Left colon (tissue), 2 donors: ENCODE results near the gene TMEM223. TPM values are rescaled to one million over a fixed set of nuclear protein-coding genes. Genes with fewer than 3 reads are reported as not detected.

Experiments
- ATAC-seq: fragments of 200-7000 bp; cut with Tn5 transposase; one replicate; pipeline ENCODE4 v1.9.1; 2020; ENCODE audit warnings: mild to moderate bottlenecking, moderate library complexity
- DNase-seq, 2 donors: peaks; one replicate each; pipeline ENCODE4 v3.0.0-alpha.2; 2020
- intact Hi-C, 2 donors: fragments of 100-400 bp; cut with DNase I in 1 of 2; cut with micrococcal nuclease in 1 of 2; formaldehyde crosslinking; loops; one replicate each; pipeline versions ENCODE4 v1.11.2 to v1.14.0; 2022; cut with DNase I, micrococcal nuclease
- total RNA-seq, 2 donors: library from RNA; stranded (reverse); fragmentation: NEBNext Ultra II Directional; extraction: Animal tissue kit (Norgen Biotek cat#: 25700); gene quantifications; one replicate each; pipeline ENCODE4 v1.2.1, GENCODE V29; 2021
- donor health status: DM: no; HTN: no; CAD: no.
- donor health status: DM: yes; HTN: yes; CAD: no.

Gene TMEM223
- total RNA-seq, 2 donors from 2014 or later, result 18.5 to 22.6 TPM

DNA sequence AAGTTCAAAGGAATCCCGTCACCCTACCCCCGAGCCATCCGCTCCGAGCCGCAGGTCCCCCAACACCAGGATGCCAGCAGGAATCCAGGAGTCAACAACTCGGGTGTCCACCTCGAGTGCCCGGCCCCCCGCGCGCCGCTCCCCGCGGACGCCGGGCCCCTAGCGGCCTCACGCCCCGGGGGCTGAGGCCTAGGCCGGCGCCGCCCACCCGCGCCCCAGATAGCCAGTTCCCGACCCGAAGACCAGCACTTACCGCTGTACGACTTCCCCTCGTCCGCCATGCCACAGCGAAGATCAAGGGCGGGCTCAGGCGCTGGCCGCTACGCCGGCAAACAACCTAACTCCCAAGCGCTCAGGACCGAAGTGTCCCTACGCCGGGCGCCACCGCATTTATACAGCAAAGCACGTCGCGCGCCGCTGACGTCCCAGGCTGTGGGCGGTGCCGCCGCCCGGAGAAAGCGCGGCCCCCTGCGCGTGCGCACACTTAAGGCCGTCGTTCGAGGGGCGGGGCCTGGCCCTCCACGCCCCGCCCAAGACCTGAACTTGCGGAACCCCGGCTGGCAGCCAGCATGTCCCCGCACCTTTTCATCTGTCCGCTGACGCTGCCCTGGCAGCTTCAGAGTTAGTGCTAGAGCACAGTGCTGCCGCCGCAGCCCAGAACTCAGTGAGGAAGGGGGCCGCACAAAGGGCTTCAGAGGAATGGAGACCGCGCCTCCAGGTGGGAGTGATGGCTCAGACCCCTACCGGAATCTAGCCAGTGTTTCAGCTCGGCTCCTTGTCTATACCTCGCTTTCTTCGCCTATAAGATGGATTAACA, 13.5 kb upstream of the TMEM223 start, which contains the start of gene NXF1:
NXF1 (minus strand) TSS at position 365 of the 817 bp plus-strand sequence; CDS start at position 281, 84 bp downstream.
- intact Hi-C loops, result no loop called here
- peak; percentile 94 for ATAC-seq
- peak; percentile 90 to 97 for DNase-seq

DNA sequence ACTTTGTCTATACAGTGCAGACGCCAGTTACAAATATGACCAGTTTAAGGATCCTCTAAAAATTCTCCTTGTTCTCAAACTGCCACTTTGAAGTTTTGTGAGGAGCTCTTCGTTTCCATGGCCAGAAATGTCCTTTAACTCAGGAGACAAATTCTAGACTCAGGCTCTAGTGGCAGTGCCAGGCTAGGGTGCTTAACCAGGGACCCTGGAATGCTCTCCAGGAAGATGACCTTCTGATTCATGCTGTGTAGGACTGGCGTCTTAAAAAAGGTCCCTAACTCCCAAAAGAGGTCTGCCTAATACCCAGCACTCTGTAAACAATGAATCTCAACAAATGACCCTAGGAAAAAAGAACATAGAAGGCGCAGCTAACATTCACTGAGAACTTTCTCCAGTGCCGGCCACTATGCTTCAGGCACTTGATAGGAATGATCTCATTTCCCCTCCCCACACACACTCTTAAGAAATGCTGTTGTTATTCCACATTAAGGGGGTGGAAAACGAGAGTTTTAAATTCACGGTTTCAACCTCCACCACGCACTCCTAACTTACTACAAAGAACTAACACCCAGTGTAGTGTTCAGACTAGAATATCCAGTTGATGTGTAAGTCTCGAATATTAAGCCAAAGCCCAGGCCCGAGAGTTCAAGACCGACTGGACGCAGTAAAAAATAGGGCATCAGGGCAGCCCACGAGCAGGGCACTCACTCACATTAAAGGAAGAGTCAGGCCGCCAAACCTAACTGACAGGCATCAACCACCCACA, 12.7 kb upstream of the TMEM223 start:
- ATAC-seq (peak; percentile 21), DNase-seq (no peak)
- intact Hi-C loops, result no loop called here

DNA sequence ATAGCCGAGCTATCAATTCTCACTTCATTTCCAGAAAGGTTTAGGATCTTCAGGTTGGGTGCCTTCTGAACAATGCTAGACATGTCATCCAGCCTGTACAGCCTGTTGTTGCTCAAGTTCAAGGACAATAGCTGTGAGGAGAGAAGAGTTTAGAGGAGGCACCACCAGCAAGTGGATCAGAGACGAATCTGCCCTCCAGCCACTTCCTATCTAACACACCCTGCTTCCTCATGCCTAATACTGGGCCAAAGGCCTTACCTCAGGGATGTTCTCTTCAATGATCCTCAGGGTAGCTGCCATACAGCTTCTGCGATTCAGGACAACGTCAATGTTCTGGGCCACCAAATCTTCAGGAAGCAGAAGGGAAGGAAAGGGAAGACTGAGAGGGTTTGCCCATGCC, 9.3 kb upstream of the TMEM223 start:
- intact Hi-C loops, result no loop called here
- ATAC-seq (no peak), DNase-seq (no peak)

DNA sequence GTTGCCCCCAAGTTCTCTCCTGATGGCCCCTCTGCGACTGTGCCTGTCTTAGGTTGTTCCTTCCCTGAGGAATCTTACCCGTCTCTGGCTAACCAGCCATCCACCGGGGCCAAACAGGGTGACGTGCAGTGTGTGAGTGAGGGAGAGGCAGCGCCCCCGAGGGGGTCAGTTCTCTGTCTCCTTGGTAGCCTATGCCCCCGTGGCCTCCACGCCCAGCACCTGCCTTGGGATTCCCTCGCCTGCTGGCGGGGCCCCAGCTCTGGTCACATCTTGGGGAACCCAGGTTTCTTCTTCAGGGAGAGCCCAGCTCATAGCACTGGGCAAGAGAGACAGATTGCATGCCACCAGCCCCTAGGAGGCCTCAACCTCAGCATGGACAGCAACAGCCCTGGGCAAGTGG, 7.7 kb upstream of the TMEM223 start:
- no peak for DNase-seq
- intact Hi-C loops, result no loop called here
- no peak for ATAC-seq

DNA sequence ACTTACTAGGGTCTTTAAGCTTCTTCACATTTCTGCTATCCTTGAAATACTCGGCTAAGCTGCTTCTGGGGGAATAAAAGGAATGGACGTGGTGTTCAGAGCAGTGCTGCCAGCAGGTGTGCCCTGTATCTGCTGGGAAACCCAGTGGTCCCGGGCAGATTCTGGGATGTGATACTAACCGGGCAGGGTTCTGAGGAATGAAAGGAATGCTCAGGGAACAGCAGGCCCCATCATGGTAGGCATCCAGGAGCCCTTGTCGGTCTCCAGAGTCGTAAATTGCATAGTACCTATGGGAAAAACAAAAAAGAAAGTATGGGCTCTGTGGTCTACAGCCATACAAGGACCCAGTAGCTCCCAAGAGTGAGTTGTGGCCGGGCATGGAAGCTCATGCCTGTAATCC, 4.5 kb upstream of the TMEM223 start:
- ATAC-seq (no peak), DNase-seq (no peak)
- intact Hi-C loops, result no loop called here

DNA sequence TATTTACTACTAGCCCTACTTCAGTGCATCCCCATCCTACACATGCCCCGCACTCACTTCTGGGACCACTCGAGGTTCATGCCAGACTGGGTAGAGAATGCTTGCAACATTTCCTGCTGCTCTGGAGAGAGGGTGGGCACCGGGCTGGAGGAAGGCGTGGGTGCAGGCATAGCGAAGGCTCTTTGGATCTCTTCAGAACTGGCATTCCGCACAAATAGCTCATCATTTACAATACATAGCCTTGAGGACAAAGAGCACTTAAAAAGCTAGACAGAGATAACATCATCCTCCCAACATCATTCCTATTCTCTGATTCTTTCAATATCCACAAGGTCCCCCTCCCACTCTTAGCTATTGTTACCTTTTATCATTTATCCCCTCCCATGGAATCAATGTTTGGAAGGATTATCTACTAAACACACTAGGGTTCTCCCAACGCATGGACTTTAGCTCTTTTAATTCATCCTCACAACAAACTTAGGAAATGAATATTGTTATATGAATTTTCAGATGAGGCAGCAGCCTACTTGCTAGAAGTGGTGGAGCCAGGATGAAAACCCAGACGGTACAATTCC, 2.5 kb upstream of the TMEM223 start:
- ATAC-seq (no peak), DNase-seq (no peak)
- intact Hi-C loops, result no loop called here

DNA sequence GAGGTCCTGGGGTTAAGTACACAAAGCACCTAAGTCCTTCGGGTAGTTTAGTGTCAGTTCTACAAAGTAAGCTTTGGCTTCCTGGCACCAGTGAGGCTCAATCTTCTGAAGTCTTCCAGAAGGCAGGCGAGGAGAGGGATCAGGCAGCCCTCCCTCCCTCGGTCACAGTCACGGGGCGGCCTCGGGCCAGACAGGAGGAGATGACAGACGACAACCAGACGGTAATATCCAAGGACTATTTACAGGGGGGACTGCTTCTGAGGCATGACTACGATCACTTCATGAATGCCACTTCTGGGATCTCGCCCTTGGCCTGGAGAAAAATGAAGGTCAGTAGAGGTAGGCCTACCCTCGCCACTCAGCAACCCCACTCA, 383 bp upstream of the TMEM223 start:
- DNase-seq (peak in 1 of 2 donors; percentile 32), ATAC-seq (no peak)
- intact Hi-C loops, result no loop called here

DNA sequence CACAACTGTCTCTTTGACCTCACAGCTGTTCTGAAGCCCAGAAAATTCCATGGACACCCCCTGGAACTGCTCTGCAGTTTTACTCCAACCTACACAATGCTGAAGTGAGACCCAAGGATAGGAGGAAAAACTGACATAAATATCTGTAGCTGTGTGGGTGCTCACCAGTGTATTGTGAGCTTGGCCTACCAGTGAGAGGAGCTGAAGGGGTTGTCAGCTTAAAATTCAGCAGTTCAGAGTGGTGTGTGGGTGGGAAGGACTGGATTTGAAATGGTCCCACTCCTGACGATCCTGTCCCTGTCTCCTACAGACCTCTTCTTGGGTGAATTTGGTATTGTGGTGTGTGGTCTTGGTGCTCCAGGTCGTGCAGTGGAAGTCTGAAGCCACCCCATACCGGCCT, 2.2 kb downstream of the TMEM223 start:
- ATAC-seq, result no peak
- DNase-seq, result no peak
- intact Hi-C loops, result loop anchor here in 1 of 2 donors (5.0 kb wide), 1 partner anchor 73 kb away; no protein-coding TSS in a partner anchor

DNA sequence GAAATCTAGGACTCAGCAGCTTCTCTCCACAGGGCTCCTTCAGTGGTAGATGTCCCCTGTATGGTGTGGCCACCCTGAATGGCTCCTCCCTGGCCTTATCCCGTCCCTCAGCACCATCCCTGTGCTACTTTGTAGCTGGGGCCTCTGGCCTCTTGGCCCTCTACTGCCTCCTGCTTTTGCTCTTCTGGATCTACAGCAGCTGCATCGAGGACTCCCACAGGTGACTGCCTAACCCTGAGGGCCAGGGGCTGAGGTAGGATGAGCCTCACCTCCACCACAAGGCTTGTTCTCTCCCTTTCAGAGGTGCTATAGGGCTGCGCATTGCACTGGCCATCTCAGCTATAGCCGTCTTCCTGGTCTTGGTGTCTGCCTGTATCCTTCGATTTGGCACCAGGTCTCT, 2.8 kb downstream of the TMEM223 start:
- no peak for ATAC-seq
- intact Hi-C loops, result loop anchor here in 1 of 2 donors (5.0 kb wide), 1 partner anchor 73 kb away; no protein-coding TSS in a partner anchor
- no peak for DNase-seq

DNA sequence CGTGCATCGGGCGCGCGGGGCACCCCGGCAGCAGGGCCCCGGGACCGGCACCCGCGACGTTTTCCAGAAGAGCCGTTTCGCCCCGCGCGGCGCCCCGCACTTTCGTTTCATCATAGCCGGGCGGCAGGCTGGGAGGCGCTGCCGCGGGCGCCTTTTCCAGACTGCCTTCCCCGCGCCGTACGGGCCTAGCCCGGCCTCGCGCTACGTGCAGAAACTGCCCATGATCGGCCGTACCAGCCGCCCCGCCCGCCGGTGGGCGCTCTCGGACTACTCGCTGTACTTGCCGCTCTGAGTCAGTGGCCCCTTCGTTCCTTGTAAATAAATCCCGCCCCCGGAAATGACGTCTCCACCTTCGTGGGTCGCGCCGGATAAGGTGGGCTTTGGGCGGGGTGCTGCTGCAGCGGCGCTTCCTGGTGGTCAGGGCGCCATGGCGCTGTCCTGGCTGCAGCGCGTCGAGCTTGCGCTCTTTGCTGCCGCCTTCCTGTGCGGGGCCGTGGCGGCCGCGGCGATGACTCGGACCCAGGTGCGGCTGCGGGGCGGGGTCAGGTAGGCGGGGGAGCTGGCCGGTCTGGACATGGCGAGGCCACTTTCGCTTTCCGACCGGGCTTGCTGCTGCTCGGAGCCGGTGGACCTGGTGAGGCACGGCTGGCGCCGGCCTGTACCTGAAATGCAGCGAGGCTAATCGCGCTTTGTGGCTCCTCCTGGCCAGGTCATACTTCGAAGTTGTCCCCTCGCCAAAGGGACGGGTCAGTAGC, 4.6 kb downstream of the TMEM223 start, which contains the start of gene TMEM179B:
TMEM179B (plus strand) TSS at position 398 of the 755 bp plus-strand sequence; CDS start at position 428, 30 bp downstream.
- ATAC-seq (peak; percentile 79), DNase-seq (peak; percentile 99 to 100)
- intact Hi-C loops, result loop anchor here in 1 of 2 donors (5.0 kb wide), 1 partner anchor 75 kb away; no protein-coding TSS in a partner anchor

DNA sequence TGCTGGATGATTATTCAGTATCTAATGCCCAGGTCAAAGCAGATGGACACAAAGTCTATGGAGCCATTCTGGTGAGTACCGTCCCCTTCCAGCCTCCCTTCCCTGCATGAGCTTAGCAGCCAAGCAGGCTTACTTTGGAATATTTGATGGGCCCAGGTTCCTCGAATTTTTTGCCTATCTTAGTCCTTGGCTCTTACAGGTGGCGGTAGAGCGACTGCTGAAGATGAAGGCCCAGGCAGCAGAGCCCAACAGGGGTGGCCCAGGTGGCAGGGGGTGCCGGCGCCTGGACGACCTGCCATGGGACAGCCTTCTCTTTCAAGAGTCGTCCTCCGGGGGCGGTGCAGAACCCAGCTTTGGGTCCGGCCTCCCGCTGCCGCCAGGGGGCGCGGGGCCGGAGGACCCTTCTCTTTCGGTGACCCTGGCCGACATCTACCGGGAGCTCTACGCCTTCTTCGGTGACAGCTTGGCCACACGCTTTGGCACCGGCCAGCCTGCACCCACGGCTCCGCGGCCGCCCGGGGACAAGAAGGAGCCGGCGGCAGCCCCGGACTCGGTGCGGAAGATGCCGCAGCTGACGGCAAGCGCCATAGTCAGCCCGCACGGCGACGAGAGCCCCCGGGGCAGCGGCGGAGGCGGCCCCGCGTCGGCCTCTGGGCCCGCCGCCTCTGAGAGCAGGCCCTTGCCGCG, 5.3 kb downstream of the TMEM223 start:
- peak; percentile 84 to 92 for DNase-seq
- intact Hi-C loops, result loop anchor here in 1 of 2 donors (5.0 kb wide), 1 partner anchor 76 kb away; no protein-coding TSS in a partner anchor
- ATAC-seq, result peak; percentile 66

DNA sequence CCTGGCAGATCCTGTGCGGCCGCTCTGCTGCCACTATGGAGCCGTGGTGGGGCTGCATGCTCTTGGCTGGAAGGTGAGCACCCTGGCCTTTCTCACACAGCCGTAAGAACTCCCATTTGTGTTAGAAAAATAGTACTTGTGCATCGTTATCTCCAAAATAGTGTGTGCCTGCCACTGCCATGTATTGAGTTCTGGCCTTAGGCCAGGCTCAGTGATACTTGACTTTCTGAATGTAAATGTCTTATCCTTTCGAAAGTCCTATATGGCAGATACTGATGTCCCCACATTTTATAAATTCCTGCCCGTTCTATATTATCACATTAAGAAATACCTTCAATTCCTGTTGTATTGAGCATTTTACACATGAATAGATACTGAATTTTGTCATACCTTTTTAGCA, 9.1 kb downstream of the TMEM223 start:
- DNase-seq (no peak), ATAC-seq (no peak)
- intact Hi-C loops, result no loop called here

DNA sequence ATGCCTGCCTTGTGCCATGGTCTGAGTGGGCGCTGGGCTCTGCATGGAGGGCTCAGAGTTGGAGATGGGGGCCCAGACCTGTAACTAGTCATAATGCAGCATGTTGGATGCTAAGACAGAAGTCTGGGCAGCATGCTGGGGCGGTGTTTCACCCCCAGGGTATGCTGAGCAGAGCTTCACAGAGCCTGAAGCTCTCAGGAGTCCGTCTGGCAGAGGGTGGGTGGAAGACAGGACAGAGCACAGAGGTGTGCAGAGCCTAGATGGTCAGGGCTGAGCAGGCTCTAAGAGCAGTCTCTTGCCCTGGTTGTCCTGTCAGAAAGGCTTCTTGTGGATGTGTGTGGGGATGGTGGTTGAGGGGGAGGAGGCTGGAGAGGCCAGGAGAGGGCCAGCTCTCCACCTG, 13.4 kb downstream of the TMEM223 start:
- ATAC-seq, result no peak
- no peak for DNase-seq
- intact Hi-C loops, result no loop called here

DNA sequence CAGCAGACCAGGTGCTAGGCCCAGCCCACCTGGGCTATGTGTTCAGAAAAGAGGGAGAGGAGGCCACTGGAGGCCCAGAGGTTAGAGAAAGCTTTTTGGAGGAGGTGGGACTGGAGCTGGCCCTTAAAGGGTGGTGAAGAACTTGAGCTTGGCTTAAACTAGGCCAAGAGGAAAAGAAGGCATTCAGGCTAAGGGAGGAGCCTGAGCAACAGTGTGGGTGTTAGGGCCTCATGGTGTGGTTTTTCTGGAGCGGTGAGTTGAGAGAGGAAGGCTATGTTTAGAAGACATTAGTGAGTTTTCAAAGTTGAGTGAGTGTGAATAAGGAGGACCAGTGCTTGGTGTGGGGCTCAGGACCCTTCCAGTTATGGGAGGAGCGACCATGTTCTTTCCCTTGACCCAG, 14.4 kb downstream of the TMEM223 start:
- intact Hi-C loops, result no loop called here
- no peak for ATAC-seq
- DNase-seq, result no peak

DNA sequence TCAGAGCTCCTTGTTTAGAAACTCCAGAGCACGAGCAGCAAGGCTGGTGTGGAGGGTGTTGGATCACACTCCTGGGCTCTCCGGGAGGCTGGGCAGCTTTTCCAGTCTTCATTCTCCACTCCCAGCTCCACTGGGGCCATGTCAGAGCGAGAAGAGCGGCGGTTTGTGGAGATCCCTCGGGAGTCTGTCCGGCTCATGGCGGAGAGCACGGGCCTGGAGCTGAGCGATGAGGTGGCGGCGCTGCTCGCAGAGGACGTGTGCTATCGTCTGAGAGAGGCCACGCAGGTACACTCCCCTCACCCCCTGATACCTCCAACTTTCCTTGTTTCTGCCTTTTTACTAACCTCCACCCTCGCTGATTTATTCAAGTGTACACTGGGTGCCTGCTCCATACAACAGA, 16.2 kb downstream of the TMEM223 start:
- ATAC-seq (no peak), DNase-seq (no peak)
- intact Hi-C loops, result no loop called here

DNA sequence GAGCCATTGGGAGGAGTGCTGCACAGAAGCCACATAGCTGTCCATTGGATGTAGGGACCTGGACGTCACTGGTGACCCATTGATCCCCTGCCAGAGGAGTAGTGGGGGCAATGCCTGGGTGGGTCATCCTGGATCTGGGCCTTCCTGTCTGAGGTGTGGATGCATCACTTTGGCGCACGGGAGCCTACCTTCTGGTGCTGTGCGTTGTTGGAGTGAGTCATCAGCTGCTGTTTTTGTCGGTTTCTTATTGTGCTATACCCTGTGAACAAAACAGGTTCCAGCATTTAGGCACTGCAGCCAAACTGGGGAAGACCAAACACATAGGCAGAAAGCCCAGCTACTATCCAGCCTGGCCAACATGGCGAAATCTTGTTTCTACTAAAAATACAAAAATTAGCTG, 17.4 kb downstream of the TMEM223 start:
- DNase-seq (no peak), ATAC-seq (no peak)
- intact Hi-C loops, result no loop called here

DNA sequence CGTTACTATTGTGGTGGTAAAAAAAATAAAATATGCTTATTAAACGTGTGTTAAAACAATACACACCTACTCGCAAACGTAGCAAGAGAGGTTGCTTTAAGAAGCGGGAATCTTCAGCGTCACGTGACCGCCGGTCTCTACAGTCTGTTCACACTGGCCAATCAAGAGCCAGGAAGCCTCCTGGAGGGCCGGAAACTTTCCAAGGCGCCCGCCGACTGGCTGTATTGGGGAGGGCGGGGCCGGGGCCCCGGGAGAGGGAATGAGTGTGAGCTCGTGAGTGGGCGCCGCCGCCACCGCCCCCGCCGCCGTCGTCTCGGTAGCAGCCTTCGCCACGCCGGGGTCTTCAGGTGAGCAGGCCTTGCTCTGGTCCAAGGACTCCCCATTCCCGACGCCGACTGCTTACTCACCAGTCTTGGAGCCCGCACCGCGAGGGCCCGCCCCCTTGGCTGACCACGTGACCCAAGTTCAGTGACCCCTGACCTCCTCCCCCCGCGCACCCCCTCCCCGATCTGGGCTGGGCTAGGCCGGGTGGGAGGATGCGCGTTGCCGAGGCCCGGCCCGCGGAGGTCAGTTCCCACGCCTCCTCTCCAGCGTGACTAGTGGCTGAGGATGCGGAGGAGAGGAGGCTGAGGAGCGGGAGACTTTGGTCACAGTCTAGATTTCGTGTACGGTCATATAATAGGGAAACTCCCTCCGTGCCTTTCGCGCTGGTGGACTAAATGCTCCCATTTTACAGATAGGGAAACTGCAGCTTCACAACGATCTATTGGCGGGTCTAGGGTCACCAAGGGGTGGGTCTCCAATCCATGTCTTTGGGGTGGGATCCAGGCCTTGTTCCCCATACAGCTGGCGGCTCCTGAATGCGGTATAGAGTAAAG, 20.4 kb downstream of the TMEM223 start, which contains the start of gene TAF6L:
TAF6L (plus strand) TSS at position 253 of the 878 bp plus-strand sequence. CDS start 4,388 bp downstream, outside the sequence.
- ATAC-seq (peak; percentile 94), DNase-seq (peak; percentile 98 to 99)
- intact Hi-C loops, result no loop called here
